ENCODE results near the gene PPIG.

DNA sequence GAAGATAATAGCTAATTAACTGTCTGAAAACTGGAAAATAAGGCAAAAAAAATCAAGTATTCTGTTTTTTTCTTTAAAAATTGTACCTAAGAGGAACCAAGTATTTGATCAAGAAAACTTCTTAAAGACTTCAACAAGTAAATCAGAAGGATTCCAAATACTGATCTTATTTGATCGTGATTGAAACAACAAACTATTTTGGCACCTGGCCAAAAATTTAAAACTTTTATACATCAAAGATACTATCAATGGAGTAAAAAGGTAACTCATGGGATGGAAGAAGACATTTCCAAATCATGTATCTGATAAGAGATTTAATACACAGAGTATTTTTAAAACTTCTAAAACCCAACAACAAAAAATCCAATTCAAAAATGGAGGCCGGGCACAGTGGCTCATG is 63.3 kb downstream of the PPIG start:
- TF ChIP-seq, protein P1, sequence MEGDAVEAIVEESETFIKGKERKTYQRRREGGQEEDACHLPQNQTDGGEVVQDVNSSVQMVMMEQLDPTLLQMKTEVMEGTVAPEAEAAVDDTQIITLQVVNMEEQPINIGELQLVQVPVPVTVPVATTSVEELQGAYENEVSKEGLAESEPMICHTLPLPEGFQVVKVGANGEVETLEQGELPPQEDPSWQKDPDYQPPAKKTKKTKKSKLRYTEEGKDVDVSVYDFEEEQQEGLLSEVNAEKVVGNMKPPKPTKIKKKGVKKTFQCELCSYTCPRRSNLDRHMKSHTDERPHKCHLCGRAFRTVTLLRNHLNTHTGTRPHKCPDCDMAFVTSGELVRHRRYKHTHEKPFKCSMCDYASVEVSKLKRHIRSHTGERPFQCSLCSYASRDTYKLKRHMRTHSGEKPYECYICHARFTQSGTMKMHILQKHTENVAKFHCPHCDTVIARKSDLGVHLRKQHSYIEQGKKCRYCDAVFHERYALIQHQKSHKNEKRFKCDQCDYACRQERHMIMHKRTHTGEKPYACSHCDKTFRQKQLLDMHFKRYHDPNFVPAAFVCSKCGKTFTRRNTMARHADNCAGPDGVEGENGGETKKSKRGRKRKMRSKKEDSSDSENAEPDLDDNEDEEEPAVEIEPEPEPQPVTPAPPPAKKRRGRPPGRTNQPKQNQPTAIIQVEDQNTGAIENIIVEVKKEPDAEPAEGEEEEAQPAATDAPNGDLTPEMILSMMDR (conservative IDR thresholded peaks at IDR 0.05; ENCODE audit: low read depth in 2 of 2), result no peak
- TF ChIP-seq POLR2AphosphoS5 (IDR thresholded peaks at IDR 0.05; ENCODE audit: low read depth) (no peak), EZH2phosphoT487 (IDR thresholded peaks at IDR 0.05; ENCODE audit: unreplicated experiment) (no peak), ZNF331 (CRISPR knock-in tag; IDR thresholded peaks at IDR 0.05; ENCODE audit: low read depth) (no peak), EZH2 (IDR thresholded peaks at IDR 0.05; ENCODE audit: low read depth, unreplicated experiment) (no peak), JUNB (IDR thresholded peaks at IDR 0.05; ENCODE audit: unreplicated experiment) (no peak), CREB1 (CRISPR knock-in tag; IDR thresholded peaks at IDR 0.05; ENCODE audit: low read depth) (no peak), STAT1 (IDR thresholded peaks at IDR 0.05; ENCODE audit: unreplicated experiment) (no peak)
- TF ChIP-seq, protein P2, sequence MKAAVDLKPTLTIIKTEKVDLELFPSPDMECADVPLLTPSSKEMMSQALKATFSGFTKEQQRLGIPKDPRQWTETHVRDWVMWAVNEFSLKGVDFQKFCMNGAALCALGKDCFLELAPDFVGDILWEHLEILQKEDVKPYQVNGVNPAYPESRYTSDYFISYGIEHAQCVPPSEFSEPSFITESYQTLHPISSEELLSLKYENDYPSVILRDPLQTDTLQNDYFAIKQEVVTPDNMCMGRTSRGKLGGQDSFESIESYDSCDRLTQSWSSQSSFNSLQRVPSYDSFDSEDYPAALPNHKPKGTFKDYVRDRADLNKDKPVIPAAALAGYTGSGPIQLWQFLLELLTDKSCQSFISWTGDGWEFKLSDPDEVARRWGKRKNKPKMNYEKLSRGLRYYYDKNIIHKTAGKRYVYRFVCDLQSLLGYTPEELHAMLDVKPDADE (IDR thresholded peaks at IDR 0.05), result no peak
- TF ChIP-seq, protein P3, sequence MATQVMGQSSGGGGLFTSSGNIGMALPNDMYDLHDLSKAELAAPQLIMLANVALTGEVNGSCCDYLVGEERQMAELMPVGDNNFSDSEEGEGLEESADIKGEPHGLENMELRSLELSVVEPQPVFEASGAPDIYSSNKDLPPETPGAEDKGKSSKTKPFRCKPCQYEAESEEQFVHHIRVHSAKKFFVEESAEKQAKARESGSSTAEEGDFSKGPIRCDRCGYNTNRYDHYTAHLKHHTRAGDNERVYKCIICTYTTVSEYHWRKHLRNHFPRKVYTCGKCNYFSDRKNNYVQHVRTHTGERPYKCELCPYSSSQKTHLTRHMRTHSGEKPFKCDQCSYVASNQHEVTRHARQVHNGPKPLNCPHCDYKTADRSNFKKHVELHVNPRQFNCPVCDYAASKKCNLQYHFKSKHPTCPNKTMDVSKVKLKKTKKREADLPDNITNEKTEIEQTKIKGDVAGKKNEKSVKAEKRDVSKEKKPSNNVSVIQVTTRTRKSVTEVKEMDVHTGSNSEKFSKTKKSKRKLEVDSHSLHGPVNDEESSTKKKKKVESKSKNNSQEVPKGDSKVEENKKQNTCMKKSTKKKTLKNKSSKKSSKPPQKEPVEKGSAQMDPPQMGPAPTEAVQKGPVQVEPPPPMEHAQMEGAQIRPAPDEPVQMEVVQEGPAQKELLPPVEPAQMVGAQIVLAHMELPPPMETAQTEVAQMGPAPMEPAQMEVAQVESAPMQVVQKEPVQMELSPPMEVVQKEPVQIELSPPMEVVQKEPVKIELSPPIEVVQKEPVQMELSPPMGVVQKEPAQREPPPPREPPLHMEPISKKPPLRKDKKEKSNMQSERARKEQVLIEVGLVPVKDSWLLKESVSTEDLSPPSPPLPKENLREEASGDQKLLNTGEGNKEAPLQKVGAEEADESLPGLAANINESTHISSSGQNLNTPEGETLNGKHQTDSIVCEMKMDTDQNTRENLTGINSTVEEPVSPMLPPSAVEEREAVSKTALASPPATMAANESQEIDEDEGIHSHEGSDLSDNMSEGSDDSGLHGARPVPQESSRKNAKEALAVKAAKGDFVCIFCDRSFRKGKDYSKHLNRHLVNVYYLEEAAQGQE (IDR thresholded peaks at IDR 0.05; ENCODE audit: unreplicated experiment), result no peak
- TF ChIP-seq, protein P4, sequence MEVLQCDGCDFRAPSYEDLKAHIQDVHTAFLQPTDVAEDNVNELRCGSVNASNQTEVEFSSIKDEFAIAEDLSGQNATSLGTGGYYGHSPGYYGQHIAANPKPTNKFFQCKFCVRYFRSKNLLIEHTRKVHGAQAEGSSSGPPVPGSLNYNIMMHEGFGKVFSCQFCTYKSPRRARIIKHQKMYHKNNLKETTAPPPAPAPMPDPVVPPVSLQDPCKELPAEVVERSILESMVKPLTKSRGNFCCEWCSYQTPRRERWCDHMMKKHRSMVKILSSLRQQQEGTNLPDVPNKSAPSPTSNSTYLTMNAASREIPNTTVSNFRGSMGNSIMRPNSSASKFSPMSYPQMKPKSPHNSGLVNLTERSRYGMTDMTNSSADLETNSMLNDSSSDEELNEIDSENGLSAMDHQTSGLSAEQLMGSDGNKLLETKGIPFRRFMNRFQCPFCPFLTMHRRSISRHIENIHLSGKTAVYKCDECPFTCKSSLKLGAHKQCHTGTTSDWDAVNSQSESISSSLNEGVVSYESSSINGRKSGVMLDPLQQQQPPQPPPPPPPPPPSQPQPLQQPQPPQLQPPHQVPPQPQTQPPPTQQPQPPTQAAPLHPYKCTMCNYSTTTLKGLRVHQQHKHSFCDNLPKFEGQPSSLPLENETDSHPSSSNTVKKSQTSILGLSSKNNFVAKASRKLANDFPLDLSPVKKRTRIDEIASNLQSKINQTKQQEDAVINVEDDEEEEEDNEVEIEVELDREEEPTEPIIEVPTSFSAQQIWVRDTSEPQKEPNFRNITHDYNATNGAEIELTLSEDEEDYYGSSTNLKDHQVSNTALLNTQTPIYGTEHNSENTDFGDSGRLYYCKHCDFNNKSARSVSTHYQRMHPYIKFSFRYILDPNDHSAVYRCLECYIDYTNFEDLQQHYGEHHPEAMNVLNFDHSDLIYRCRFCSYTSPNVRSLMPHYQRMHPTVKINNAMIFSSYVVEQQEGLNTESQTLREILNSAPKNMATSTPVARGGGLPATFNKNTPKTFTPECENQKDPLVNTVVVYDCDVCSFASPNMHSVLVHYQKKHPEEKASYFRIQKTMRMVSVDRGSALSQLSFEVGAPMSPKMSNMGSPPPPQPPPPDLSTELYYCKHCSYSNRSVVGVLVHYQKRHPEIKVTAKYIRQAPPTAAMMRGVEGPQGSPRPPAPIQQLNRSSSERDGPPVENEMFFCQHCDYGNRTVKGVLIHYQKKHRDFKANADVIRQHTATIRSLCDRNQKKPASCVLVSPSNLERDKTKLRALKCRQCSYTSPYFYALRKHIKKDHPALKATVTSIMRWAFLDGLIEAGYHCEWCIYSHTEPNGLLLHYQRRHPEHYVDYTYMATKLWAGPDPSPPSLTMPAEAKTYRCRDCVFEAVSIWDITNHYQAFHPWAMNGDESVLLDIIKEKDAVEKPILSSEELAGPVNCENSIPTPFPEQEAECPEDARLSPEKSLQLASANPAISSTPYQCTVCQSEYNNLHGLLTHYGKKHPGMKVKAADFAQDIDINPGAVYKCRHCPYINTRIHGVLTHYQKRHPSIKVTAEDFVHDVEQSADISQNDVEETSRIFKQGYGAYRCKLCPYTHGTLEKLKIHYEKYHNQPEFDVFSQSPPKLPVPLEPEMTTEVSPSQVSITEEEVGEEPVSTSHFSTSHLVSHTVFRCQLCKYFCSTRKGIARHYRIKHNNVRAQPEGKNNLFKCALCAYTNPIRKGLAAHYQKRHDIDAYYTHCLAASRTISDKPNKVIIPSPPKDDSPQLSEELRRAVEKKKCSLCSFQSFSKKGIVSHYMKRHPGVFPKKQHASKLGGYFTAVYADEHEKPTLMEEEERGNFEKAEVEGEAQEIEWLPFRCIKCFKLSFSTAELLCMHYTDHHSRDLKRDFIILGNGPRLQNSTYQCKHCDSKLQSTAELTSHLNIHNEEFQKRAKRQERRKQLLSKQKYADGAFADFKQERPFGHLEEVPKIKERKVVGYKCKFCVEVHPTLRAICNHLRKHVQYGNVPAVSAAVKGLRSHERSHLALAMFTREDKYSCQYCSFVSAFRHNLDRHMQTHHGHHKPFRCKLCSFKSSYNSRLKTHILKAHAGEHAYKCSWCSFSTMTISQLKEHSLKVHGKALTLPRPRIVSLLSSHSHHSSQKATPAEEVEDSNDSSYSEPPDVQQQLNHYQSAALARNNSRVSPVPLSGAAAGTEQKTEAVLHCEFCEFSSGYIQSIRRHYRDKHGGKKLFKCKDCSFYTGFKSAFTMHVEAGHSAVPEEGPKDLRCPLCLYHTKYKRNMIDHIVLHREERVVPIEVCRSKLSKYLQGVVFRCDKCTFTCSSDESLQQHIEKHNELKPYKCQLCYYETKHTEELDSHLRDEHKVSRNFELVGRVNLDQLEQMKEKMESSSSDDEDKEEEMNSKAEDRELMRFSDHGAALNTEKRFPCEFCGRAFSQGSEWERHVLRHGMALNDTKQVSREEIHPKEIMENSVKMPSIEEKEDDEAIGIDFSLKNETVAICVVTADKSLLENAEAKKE (CRISPR knock-in tag; IDR thresholded peaks at IDR 0.05), result no peak

Data from GM23338 (cell line).